GOT3 (cell line): Measurements from ENCODE around the gene WFIKKN1.
"Not testable (repeated sequence)": the region's sequence is repeated elsewhere in the genome, so short reads cannot be mapped to it uniquely, and the experiment has no call there.

Experiments used
- DNase-seq: peaks from one replicate; lab custom pipeline; 2025; ENCODE audit warnings: mixed read lengths; lab: John Stamatoyannopoulos, UW

Gene WFIKKN1

GRCh38 chr16:595942-596735 lies 34.6 kb upstream of the WFIKKN1 start:
- no peak for DNase-seq

DNA sequence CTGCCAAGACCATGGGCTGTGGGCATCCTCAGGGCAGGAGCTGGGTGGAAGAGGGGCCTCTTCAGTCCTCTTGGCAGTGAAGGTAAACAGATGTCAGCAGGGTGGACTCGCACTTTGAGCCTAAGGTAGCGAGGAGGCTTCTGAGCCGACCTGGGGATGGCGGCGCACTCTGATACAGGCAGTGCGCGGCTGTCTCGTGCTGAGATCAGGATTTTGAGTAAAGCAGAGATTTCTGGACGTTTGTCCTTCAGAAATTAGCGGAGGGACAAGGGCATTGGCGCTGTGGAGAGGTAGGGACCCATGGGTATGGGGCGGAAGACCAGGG lies 34.1 kb upstream of the WFIKKN1 start:
- no peak for DNase-seq

GRCh38 chr16:597655-598054 lies 33.1 kb upstream of the WFIKKN1 start:
- DNase-seq = not testable (repeated sequence)

DNA sequence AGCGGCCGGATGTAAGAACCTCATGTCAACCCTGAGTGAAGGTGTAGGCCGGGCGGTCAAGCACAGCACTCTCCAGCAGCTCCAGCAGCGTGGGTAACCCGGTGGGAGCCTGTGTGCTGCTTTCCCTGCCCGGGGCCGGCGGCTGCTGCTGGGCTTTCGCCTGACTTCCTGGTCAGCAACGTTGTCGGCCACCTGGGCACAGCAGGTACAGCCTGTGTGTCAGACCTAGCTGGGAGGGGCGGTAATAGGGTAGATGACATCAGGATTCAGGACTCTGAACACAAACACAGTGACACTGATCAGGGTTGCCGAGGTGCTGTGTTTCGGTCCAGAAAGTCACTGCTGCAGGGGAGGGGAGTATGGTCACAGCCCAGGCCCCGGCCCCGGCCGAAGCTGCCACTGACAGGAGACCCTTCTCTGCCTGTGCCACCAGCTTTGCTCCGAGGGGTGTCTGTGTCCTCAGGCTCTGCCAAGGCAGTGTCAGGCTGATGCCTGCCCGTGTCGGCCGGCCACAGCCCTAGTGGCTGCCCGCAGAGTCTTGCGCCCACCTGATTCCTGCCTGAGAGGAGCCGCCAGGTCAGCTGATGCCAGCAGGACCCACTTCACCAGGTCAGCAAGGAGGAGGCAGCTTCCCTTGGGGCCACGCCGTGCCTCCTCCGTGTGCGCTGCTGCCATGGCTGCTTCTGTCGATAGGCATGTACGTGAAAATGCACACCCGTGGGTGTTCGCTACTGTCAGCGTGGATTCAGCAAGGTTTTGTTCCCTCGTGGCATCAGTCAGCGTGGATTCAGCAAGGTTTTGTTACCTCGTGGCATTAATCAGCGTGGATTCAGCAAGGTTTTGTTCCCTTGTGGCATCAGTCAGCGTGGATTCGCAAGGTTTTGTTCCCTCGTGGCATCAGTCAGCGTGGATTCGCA lies 31.7 kb upstream of the WFIKKN1 start:
- no peak for DNase-seq

- DNase-seq = no peak
Observed at GRCh38 chr16:600781-601180, 30.0 kb upstream of the WFIKKN1 start.

GRCh38 chr16:603933-604332 lies 26.9 kb upstream of the WFIKKN1 start:
- no peak for DNase-seq

DNA sequence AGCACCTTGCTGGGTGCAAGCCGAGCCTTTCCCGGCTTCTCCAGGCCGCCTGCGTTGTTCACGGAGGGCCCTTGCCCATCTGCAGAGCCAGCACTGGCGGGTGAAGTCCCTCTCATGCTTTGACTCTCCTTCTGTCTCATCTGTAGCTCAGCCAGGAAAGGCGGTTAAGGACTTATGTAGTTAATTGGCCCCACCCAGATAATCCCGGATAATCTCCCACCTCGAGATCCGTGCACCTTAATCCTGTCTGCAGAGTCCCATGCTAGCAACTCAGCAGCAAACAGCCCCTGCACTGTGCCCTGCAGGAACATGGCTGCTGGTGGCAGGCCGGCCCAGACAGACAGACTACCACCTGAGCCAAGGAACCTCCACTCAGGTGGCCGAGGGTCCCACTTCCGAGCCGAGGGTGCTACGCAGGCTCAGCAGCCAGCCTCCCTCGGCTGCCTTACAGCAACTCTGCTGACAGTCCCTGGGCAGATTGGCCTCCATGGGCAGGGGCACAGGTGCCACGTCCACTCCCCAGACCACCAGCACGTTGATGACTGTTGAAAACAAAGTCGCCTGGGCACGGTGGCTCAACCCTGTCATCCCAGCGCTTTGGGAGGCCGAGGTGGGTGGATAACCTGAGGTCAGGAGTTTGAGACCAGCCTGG lies 24.0 kb upstream of the WFIKKN1 start:
- DNase-seq = no peak

- DNase-seq = no peak
Observed at GRCh38 chr16:608019-608418, 22.8 kb upstream of the WFIKKN1 start.

GRCh38 chr16:609316-609715 lies 21.5 kb upstream of the WFIKKN1 start:
- no peak for DNase-seq

DNA sequence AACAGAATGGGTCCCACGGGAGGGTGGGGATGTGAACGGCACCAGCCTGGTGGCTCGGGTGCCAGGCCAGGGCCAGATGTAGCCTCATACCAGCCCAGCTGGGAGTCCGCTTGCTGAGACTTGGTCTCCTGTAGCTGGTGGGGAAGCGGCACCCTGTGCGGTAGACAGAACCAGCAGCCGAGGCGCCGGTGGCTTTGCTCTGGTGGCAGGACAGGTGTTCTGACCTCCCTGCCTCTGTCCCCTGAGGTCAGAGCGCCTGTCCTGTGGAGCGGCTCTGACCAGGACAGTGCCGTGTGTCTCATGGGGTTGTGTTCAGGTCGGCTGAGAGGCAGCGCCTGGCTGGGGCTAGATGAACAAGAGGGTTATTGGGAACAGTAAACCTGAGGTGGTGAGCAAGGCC lies 20.8 kb upstream of the WFIKKN1 start:
- DNase-seq = no peak

- no peak for DNase-seq
Observed at GRCh38 chr16:610513-611381, 20.0 kb upstream of the WFIKKN1 start.

DNA sequence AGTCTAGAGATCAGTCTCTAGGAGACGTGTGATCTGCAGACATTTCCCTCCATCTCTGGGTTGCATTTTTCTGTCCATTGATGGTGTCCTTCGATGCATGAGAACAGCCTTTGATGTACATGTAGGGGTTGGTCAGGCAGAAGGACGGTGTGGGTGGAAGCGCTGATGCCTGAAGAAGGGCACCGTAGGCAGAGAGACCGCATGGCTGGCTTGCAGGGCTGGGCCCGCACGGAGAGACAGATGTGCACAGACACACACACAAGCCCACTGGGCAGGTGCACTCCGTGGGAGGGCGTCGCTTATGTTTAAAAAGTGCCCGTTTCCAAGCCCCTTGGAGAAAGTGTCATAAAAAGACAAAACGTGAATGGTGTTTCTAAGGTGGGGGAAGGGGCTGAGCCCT lies 15.7 kb upstream of the WFIKKN1 start:
- no peak for DNase-seq

GRCh38 chr16:616733-617586 lies 13.8 kb upstream of the WFIKKN1 start:
- no peak for DNase-seq

DNA sequence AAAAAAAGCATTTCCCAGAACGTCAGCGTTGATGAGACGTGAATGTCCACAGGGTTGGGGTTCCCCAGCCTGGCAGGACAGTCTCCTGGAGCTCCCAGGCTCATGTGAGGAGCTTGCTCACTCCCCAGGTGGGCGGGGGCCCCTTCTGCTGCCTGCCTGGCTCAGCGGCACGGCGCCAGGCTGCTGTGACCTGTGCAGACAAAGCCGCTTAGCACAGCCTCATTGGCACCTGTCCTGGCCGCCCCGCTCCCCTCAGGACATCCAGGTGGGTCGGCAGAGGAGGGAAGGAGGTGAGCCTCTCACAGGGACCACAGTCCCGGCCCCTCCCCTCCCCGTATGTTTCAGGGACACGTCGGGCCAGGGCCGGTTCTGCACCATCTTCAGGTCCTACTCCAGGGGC lies 12.9 kb upstream of the WFIKKN1 start:
- DNase-seq = no peak

DNA sequence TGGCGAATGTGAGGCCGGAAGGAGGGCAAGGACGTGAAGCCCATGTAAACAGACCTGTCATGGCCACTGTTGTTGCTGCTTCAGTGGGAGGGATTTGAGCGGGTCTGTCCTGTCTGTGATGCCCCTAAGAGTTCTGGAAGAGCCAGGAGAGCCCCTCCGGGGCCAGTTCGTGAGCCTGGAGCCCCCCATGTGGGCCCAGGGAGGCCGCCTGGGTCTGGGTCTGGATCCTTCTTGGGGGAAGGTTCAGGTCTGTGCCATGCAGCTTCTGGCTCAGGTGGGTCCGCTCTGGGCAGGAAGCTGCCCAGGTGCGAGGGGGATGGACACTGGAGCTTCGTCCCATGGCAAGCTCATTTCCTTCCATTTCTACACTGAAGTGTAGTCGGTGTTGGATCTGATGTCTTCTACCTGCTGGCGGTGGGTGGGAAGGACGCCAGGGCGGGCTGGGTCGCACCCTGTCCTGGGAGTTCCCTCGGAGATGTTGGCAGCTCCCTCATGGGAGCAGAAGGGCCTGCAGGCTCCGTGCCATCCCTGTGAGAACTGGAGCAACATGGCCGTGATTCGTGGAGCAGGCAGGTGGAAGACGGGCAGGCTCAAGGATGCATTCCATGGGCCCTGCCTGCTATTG lies 11.2 kb upstream of the WFIKKN1 start:
- DNase-seq = no peak

- DNase-seq = no peak
Observed at GRCh38 chr16:620700-621525, 9.9 kb upstream of the WFIKKN1 start.

DNA sequence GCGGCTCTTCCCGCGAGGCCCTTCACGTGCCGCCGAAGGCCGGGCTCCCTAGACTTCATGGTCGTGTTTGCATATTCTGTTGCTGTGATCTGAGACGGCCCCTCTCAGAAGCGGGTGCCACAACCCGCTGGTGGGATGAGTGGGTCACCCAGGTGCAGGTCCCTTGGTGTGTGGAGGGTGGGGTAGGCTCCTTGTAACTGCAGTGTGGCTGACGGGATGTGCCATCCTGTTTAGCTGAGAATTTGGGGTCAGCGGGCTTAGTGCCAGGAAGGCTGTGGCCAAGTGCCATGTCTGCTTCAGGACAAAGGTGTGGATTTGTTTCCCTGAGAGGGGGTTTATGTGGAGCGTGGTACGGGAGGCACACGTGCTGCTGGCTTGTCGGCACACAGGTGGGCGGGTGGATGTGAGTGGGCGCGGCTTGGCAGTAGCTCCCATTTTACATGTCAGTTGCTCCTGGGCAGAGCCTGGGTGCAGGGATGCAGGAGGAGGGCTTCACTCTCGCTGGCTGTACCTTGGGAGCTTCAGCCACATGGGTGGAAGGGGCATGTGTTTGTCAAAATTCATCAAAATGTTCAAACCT lies 9.2 kb upstream of the WFIKKN1 start:
- no peak for DNase-seq

DNA sequence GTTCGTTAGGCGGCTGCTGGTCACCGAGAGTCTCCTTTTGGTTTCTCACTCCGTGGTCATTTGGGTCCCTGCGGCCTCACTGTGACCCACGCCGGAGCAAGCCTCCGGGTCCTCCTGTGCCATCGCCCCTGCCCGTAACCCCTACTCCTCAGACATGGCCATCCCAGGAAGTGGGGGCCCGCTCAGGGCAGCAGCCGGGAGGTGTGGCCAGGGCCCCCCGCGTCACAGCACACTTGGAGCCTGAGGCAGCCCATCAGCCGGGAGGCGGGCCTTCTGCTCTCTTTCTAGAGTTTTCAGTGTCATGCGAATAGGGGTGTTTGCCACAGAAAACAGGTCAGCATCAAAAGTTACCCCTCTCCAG lies 7.9 kb upstream of the WFIKKN1 start:
- no peak for DNase-seq

DNA sequence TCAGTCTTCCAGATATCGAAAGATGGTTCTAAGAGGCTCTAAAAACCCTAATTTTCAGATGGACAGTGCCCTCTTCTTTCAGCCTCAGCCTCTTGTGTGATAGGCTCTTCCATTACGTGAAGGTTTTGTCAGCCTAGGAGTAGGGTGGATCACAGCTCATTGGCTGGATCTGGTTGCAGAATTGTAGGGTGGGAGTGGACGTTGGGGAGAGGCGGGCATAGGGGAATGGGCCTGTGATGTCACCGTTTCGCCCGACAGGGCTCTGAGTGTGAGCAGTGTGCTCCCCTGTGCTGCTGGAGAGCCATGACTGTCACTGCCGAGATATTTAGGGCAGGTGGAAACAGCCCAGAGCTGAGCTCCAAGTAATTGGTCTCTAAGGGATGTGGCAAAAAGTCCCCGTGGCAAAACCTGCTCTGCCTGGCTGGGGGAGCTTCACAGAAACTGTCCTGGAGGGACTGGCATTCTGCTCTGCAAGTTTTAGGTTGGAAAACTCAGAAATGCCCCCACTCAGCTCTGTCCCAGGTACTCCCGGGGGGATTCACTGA lies 6.2 kb upstream of the WFIKKN1 start:
- no peak for DNase-seq
